OCI-LY7 (cell line): ENCODE results near the gene GPATCH8. TPM values are rescaled to one million over a fixed set of nuclear protein-coding genes. Genes with fewer than 3 reads are reported as not detected.

ENCODE experiments used
- BruUV-seq: library from RNA; stranded (reverse); fragments of 400-500 nt; replicated peaks from 2 replicates; lab custom pipeline; 2021; lab: Mats Ljungman, UMichigan
- CTCF ChIA-PET: fragments of 300-600 bp; sonication (Branson Sonifier 250); formaldehyde crosslinking; loops from one replicate; lab custom pipeline; 2022; ENCODE audit warnings: antibody characterized with exemption; ENCODE audit not compliant: unreplicated experiment; lab: Charles Lee
- POLR2A ChIA-PET: fragments of 300-600 bp; sonication (Branson Sonifier 250); formaldehyde crosslinking; loops from one replicate; lab custom pipeline; 2022; ENCODE audit warnings: antibody characterized with exemption; lab: Charles Lee
- DNase-seq: peaks from one replicate; pipeline ENCODE4 v3.0.0-alpha.2; 2015; ENCODE audit warnings: low spot score
- H2AFZ ChIP-seq: fragments of 200-600 bp; sonication (generic), shearing (Covaris generic); 2 replicates; pipeline ENCODE4 v1.6.1; 2014; ENCODE audit warnings: mild to moderate bottlenecking, antibody characterized with exemption, low read length, moderate library complexity
- H3K27ac ChIP-seq: fragments of 200-600 bp; sonication (generic); 2 replicates; pipeline ENCODE4 v1.5.1; 2014; ENCODE audit warnings: mixed run types, low read depth, mild to moderate bottlenecking, moderate library complexity, low read length, inconsistent platforms; ENCODE audit not compliant: poor library complexity, severe bottlenecking
- H3K36me3 ChIP-seq: fragments of 200-600 bp; sonication (generic); 2 replicates; pipeline ENCODE4 v1.6.1; 2014; ENCODE audit warnings: mild to moderate bottlenecking, antibody characterized with exemption, low read length, moderate library complexity, mixed read lengths; ENCODE audit not compliant: insufficient read depth
- H3K4me1 ChIP-seq: fragments of 200-600 bp; sonication (generic); 2 replicates; pipeline ENCODE4 v1.5.1; 2014; ENCODE audit warnings: mild to moderate bottlenecking, low read length; ENCODE audit not compliant: insufficient read depth, poor library complexity, severe bottlenecking
- H3K4me2 ChIP-seq: fragments of 200-600 bp; sonication (generic); 2 replicates; pipeline ENCODE4 v1.6.1; 2014; ENCODE audit warnings: mild to moderate bottlenecking, low read length
- H3K4me3 ChIP-seq: fragments of 200-600 bp; sonication (generic); 2 replicates; pipeline ENCODE4 v1.5.1; 2014; ENCODE audit warnings: mild to moderate bottlenecking, low read depth, low read length; ENCODE audit not compliant: poor library complexity, severe bottlenecking
- H3K79me2 ChIP-seq: fragments of 200-600 bp; sonication (generic); 2 replicates; pipeline ENCODE4 v1.6.1; 2016; ENCODE audit warnings: low read depth, mild to moderate bottlenecking, low read length, moderate library complexity, mixed read lengths; ENCODE audit not compliant: insufficient read depth
- H3K9me2 ChIP-seq: fragments of 200-600 bp; sonication (generic); 2 replicates; pipeline ENCODE4 v1.6.1; 2016; ENCODE audit warnings: mild to moderate bottlenecking, low read length, mixed read lengths; ENCODE audit not compliant: insufficient read depth
- H3K9me3 ChIP-seq: fragments of 200-600 bp; sonication (generic); 2 replicates; pipeline ENCODE4 v1.6.1; 2014; ENCODE audit warnings: mild to moderate bottlenecking, mixed run types, low read length, mixed read lengths
- H4K20me1 ChIP-seq: fragments of 200-600 bp; sonication (generic); 2 replicates; pipeline ENCODE4 v1.6.1; 2014; ENCODE audit warnings: mild to moderate bottlenecking, antibody characterized with exemption, low read length, moderate library complexity, mixed read lengths; ENCODE audit not compliant: insufficient read depth
- CTCF ChIP-seq: fragments of 200-600 bp; sonication (generic); conservative IDR thresholded peaks from 2 replicates; pipeline ENCODE4 v1.5.1; 2014; ENCODE audit warnings: mild to moderate bottlenecking, antibody characterized with exemption, low read length, moderate library complexity, mixed read lengths
- EZH2phosphoT487 ChIP-seq: fragments of 200-600 bp; sonication (generic); IDR thresholded peaks from 2 replicates; pipeline ENCODE4 v1.6.1; 2018; ENCODE audit warnings: low read depth, borderline replicate concordance, mild to moderate bottlenecking, mixed run types, antibody characterized with exemption, low read length, moderate library complexity, mixed read lengths
- intact Hi-C: fragments of 100-400 bp; cut with micrococcal nuclease; formaldehyde crosslinking; loops from one replicate; pipeline ENCODE4 v1.10.0; 2022; ENCODE audit not compliant: unreplicated experiment
- total RNA-seq, 2 experiments: library from RNA; depleted of rRNA in 1 of 2; stranded (reverse); fragments of >200 nt in 1 of 2; shearing (Covaris generic) in 1 of 2; gene quantifications; 2 replicates each; pipeline ENCODE4 v1.2.3, GENCODE V29; 2014 to 2022

GPATCH8 gene
- total RNA-seq, 2 experiments from 2014 or later = 24.7 to 61.1 TPM

GRCh38 chr17:44493339-44493738 is 9.9 kb downstream of the GPATCH8 start:
- Histone ChIP-seq H3K9me3 (no peaks in the 10 kb centered on the region), H3K9me2 (no peaks in the 10 kb centered on the region), H3K27ac (no peak overlapping the region), H3K4me1 (peaks cover 9% of the 10 kb centered on the region), H3K4me3 (no peak overlapping the region), H3K79me2 (peaks cover 98% of the 10 kb centered on the region), H2AFZ (no peak overlapping the region), H4K20me1 (peaks cover 4% of the 10 kb centered on the region), H3K4me2 (no peak overlapping the region), H3K36me3 (peaks cover 80% of the 10 kb centered on the region)
- TF ChIP-seq CTCF (no peak), EZH2phosphoT487 (no peak)
- CTCF ChIA-PET = no interaction called here
- no peak for DNase-seq
- intact Hi-C loops = no loop called here
- POLR2A ChIA-PET = interaction anchor here (0.7 kb wide), 1 partner anchor 30 kb away, joined by 4 read pairs; no protein-coding TSS in a partner anchor
- BruUV-seq = no TSS peak

- no peaks in the 10 kb centered on the region; the same call in 1 of the 2 replicates for H4K20me1 ChIP-seq
- no peak overlapping the region for H3K4me3 ChIP-seq
- H3K9me3 ChIP-seq = no peaks in the 10 kb centered on the region
- H3K4me2 ChIP-seq = no peak overlapping the region
- peaks cover 4% of the 10 kb centered on the region for H3K4me1 ChIP-seq
- no peaks in the 10 kb centered on the region for H3K9me2 ChIP-seq
- no peak overlapping the region for H3K27ac ChIP-seq
- intact Hi-C loops = no loop called here
- no peak for TF ChIP-seq CTCF
- no peak for TF ChIP-seq EZH2phosphoT487
- no peak for DNase-seq
- POLR2A ChIA-PET = interaction anchor here (0.7 kb wide), 2 partner anchors 29 to 598 kb away, joined by 3 to 4 read pairs; no protein-coding TSS in a partner anchor
- peaks cover 95% of the 10 kb centered on the region for H3K79me2 ChIP-seq
- BruUV-seq = no TSS peak
- H3K36me3 ChIP-seq = peaks cover 80% of the 10 kb centered on the region
- CTCF ChIA-PET = no interaction called here
- no peak overlapping the region for H2AFZ ChIP-seq
These were observed 10.4 kb downstream of the GPATCH8 start for GRCh38 chr17:44492706-44493272.

GRCh38 chr17:44489581-44489980 is 13.6 kb downstream of the GPATCH8 start:
- peaks cover 95% of the 10 kb centered on the region for H3K79me2 ChIP-seq
- no peaks in the 10 kb centered on the region for H3K4me1 ChIP-seq
- no peak overlapping the region for H2AFZ ChIP-seq
- intact Hi-C loops = no loop called here
- peaks cover 68% of the 10 kb centered on the region for H3K36me3 ChIP-seq
- TF ChIP-seq CTCF = no peak
- H4K20me1 ChIP-seq = peaks cover 19% of the 10 kb centered on the region; the same call in 1 of the 2 replicates
- no peaks in the 10 kb centered on the region for H3K9me3 ChIP-seq
- no peak for DNase-seq
- no peaks in the 10 kb centered on the region for H3K9me2 ChIP-seq
- CTCF ChIA-PET = no interaction called here
- POLR2A ChIA-PET = interaction anchor here (1.0 kb wide), 1 partner anchor 14 kb away, joined by 3 read pairs; no protein-coding TSS in a partner anchor
- no TSS peak for BruUV-seq
- H3K4me3 ChIP-seq = no peak overlapping the region
- H3K27ac ChIP-seq = no peak overlapping the region
- no peak overlapping the region for H3K4me2 ChIP-seq
